Measurements from ENCODE around the gene CNGA3. TPM values are rescaled to one million over a fixed set of nuclear protein-coding genes. Genes with fewer than 3 reads are reported as not detected.

The CNGA3 gene
- total and polyA plus RNA-seq, 2 of the 8 experiments (the other 6 are each of a cell fraction or from before 2014, with no cell fraction given) = 0.02 TPM; not detected in 1

GRCh38 chr2:98376301-98376910 lies 30.1 kb downstream of the CNGA3 start:
- H2BK5ac ChIP-seq (ENCODE audit: low read depth, low read length) = no peak overlapping the region
- H3K9me3 ChIP-seq (ENCODE audit: insufficient read depth in 2 of 2, low read depth in 1 of 2, low read length in 1 of 2) = no peaks in the 10 kb centered on the region
- no peaks in the 10 kb centered on the region for H3K79me1 ChIP-seq (ENCODE audit: low read depth, low read length)
- no peak overlapping the region for H2BK12ac ChIP-seq (ENCODE audit: low read depth, low read length)
- no peak for FAIRE-seq
- H3K27me3 ChIP-seq (replicated peaks in 1 of 4; ENCODE audit: control insufficient read depth in 3 of 4, extremely low read depth in 1 of 4, insufficient read depth in 3 of 4, low read length in 3 of 4) = no peaks in the 10 kb centered on the region
- H3K4ac ChIP-seq (replicated peaks; ENCODE audit: insufficient read length, low read depth, low read length) = no peak overlapping the region
- no peak overlapping the region for H3K56ac ChIP-seq (replicated peaks; ENCODE audit: insufficient read length, low read depth, low read length)
- POLR2A ChIA-PET (ENCODE audit: partially characterized antibody) = no interaction called here
- no peak overlapping the region for H4K8ac ChIP-seq (ENCODE audit: extremely low read depth, insufficient read depth, low read length)
- H2AK5ac ChIP-seq (ENCODE audit: low read depth, low read length) = no peak overlapping the region
- H2BK20ac ChIP-seq (ENCODE audit: low read length) = no peak overlapping the region
- TF ChIP-seq FOSL1 (IDR thresholded peaks at IDR 0.05; ENCODE audit: insufficient read depth, low read depth, low read length) (no peak), MAFK (IDR thresholded peaks at IDR 0.05; ENCODE audit: low read depth, low read length) (no peak), SP1 (IDR thresholded peaks at IDR 0.05; ENCODE audit: low read depth, low read length) (no peak), SP4 (IDR thresholded peaks at IDR 0.05; ENCODE audit: low read length) (no peak), CTBP2 (IDR thresholded peaks at IDR 0.05; ENCODE audit: borderline replicate concordance, insufficient read depth, insufficient read length, low read length) (no peak)
- no peak overlapping the region for H4K5ac ChIP-seq (ENCODE audit: insufficient read length, low read depth, low read length)
- DNase-seq (ENCODE audit: low read depth in 1 of 2, low spot score in 2 of 2) = peak in 1 of 2 experiments; percentile 30
- H4K91ac ChIP-seq (replicated peaks; ENCODE audit: insufficient read length, low read length) = no peak overlapping the region
- no peak overlapping the region for H3K27ac ChIP-seq (ENCODE audit: low read depth, low read length)
- no peaks in the 10 kb centered on the region for H4K20me1 ChIP-seq (replicated peaks in 1 of 2; ENCODE audit: control insufficient read depth in 1 of 2, insufficient read depth in 2 of 2, low read length in 2 of 2)
- no peak overlapping the region for H3K9ac ChIP-seq (replicated peaks in 1 of 4; ENCODE audit: extremely low read depth in 1 of 4, low read depth in 3 of 4, low read length in 3 of 4)
- CTCF ChIA-PET (ENCODE audit: partially characterized antibody) = interaction anchor here (0.6 to 1.0 kb wide), 3 partner anchors 26 to 155 kb away, joined by 3 read pairs; no protein-coding TSS in a partner anchor
- no peak overlapping the region for H2BK120ac ChIP-seq (replicated peaks; ENCODE audit: low read depth, low read length)
- no peak overlapping the region for H3K4me3 ChIP-seq (ENCODE audit: extremely low read depth in 1 of 4, insufficient read depth in 2 of 4, low read depth in 3 of 4, low read length in 4 of 4)
- H3K4me2 ChIP-seq (ENCODE audit: insufficient read depth in 1 of 2, low read depth in 2 of 2, low read length in 2 of 2) = no peak overlapping the region
- H2AFZ ChIP-seq (ENCODE audit: low read length) = no peak overlapping the region
- 88% methylated on average over 6 of the region's 6 CpGs; no CpG with 5 or more reads in 1 of the 2 experiments for WGBS, 2 experiments (ENCODE audit: extremely low coverage in 1 of 2, insufficient coverage in 1 of 2, insufficient read length in 1 of 2, insufficient replicate concordance in 2 of 2, low coverage in 1 of 2, low lambda C conversion rate in 2 of 2, missing lambda C conversion rate in 1 of 2)
- H3K23me2 ChIP-seq (ENCODE audit: low read depth, low read length) = no peaks in the 10 kb centered on the region
- H3K4me1 ChIP-seq (replicated peaks in 1 of 4; ENCODE audit: control insufficient read depth in 3 of 4, insufficient read depth in 4 of 4, low read length in 3 of 4) = no peaks in the 10 kb centered on the region; a peak in 1 of 7 replicates
- no peak overlapping the region for H2BK15ac ChIP-seq (ENCODE audit: low read length)
- H3K18ac ChIP-seq (ENCODE audit: extremely low read depth, low read length) = no peak overlapping the region
- no peaks in the 10 kb centered on the region for H3K79me2 ChIP-seq (ENCODE audit: control insufficient read depth in 1 of 2, insufficient read depth in 2 of 2, low read length in 2 of 2)
- H3K14ac ChIP-seq (ENCODE audit: insufficient read length) = no peak overlapping the region
- no peak overlapping the region for H3K23ac ChIP-seq (ENCODE audit: insufficient read length)
- no peaks in the 10 kb centered on the region for H3K36me3 ChIP-seq (ENCODE audit: control insufficient read depth in 2 of 4, insufficient read depth in 4 of 4, low read length in 3 of 4)
